CD4-positive, alpha-beta T cell treated with Interleukin-1 beta for 1 hour (primary cell): Measurements from ENCODE around the gene SOWAHA.

Experiments
- DNase-seq, 2 donors: peaks; one replicate each; pipeline ENCODE4 v3.0.0-alpha.2; 2020 to 2022

SOWAHA gene

GRCh38 chr5:132810605-132811004 lies 2.5 kb upstream of the SOWAHA start:
- DNase-seq, result no peak

DNA sequence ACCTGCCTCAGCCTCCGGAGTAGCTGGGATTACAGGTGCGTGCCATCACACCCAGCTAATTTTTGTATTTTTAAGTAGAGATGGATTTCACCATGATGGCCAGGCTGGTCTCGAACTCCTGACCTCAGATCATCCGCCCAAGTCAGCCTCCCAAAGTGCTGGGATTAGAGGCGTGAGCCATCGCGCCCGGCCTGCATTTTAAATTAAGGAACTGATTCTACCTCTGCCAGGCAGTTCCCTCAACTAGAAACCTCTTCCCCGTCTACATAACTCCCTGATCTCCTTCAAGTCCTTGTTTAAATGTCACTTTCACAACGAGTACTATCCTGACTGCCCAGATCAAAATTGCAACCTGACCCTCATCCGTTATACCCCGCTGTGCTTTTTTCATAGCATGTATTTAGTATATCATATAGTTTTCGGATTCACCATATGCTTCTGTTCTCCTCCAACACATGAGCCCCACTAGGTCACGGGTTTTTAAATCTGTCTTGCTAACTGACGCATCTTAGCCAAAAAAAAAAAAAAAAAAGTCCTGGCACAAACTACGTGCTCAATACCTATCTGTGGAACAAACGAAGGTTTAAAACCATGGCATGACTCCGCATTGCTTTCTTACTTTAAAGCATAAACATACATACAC lies 858 bp upstream of the SOWAHA start:
- no peak for DNase-seq

DNA sequence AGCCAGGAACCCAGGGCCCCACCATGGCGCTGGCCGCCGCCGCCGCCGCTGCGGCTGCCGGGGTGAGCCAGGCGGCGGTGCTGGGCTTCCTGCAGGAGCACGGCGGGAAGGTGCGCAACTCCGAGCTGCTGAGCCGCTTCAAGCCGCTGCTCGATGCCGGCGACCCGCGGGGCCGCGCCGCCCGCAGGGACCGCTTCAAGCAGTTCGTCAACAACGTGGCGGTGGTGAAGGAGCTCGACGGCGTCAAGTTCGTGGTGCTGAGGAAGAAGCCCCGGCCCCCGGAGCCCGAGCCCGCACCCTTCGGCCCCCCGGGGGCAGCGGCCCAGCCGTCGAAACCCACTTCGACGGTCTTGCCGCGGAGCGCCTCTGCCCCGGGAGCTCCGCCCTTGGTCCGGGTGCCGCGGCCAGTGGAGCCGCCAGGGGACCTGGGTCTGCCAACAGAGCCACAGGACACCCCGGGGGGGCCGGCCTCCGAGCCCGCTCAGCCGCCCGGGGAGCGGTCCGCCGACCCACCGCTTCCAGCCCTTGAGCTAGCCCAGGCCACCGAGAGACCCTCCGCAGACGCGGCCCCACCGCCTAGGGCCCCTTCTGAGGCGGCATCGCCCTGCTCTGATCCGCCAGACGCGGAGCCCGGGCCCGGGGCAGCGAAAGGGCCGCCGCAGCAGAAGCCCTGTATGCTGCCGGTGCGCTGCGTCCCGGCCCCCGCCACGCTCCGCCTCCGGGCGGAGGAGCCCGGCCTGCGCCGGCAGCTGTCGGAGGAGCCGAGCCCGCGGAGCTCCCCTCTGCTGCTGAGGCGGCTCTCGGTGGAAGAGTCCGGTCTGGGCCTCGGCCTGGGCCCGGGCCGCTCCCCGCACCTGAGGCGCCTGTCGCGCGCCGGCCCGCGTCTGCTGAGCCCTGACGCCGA lies 749 bp downstream of the SOWAHA start:
- peak in 1 of 2 donors; percentile 31 for DNase-seq

DNA sequence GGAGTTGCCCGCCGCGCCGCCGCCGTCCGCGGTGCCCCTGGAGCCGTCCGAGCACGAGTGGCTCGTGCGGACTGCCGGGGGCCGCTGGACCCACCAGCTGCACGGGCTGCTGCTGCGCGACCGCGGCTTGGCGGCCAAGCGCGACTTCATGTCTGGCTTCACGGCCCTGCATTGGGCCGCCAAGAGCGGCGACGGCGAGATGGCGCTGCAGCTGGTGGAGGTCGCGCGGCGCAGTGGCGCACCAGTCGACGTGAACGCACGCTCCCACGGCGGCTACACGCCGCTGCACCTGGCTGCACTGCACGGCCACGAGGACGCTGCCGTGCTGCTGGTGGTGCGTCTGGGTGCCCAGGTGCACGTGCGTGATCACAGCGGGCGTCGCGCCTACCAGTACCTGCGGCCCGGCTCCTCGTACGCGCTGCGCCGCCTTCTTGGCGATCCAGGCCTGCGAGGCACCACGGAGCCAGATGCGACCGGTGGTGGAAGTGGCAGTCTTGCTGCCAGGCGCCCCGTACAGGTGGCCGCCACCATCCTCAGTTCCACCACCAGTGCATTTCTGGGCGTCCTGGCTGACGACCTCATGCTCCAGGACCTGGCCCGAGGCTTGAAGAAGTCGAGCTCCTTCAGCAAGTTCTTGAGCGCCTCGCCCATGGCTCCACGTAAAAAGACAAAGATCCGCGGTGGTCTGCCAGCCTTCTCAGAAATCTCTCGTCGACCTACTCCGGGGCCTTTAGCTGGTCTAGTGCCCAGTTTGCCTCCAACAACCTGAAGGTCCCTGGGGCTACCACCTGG lies 1.6 kb downstream of the SOWAHA start:
- DNase-seq, result no peak

GRCh38 chr5:132815454-132815853 lies 2.4 kb downstream of the SOWAHA start:
- no peak for DNase-seq

DNA sequence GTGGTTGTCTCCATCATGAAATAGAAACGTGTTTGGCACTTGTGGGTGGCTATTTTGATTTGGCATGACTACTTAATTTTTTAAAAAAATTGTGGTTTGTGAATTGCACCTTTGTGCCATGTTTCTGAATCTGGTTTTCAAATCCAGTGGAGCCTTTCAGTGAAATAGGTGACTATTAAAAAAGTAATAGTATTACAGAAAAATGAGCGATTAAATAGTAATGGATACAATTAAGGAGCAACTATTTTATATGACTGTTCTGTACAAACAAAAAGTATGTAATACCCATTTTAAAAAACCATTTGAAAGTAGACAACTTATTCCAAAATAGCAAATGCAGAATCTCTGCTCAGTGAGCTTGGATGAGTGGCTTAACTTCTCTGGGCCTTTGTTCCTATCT lies 3.0 kb downstream of the SOWAHA start:
- DNase-seq, result no peak

GRCh38 chr5:132816554-132816953 lies 3.5 kb downstream of the SOWAHA start:
- no peak for DNase-seq

- no peak for DNase-seq
Measured at GRCh38 chr5:132817011-132817410, 3.9 kb downstream of the SOWAHA start.

DNA sequence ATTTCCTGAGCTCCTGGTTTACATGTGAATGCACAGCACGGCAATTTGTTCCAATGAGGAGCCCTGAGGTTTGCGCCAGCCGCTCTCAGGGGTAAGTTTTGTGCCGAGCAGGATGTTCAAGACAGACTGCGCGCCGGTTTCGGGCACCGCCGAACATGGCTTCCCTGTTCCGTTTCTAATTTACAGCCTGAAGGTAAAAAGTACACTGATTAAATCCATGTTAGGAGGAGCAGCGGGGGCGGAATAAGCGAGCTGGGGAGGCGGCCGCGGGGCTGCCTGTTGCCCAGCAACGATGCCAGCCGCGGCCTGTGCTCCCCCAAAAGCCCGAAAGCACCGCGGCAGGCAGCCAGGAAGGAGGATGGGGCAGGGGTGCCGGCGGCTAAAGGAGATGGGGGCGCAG lies 6.4 kb downstream of the SOWAHA start:
- no peak for DNase-seq

GRCh38 chr5:132820162-132820754 lies 7.2 kb downstream of the SOWAHA start:
- peak; percentile 85 to 88 for DNase-seq

DNA sequence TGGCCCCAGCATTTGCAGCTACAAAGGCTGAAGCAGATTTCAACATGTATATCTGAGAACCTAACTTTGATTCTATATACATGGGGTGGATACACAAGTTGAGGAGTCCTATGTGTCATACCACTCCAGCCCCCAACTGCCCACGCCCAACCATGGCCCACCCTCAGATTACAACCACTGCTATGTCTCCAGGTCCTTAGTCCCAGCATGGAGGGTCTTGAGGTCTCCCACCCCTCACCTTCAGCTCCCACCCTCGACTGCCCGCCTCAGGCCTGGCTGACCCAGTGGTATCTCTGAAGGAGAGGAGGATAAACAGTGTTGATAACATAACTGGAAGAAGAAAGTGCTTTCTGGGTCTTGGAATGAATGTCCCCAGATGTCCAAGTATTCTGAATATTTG lies 8.2 kb downstream of the SOWAHA start:
- no peak for DNase-seq

GRCh38 chr5:132821791-132822190 lies 8.7 kb downstream of the SOWAHA start:
- no peak for DNase-seq

DNA sequence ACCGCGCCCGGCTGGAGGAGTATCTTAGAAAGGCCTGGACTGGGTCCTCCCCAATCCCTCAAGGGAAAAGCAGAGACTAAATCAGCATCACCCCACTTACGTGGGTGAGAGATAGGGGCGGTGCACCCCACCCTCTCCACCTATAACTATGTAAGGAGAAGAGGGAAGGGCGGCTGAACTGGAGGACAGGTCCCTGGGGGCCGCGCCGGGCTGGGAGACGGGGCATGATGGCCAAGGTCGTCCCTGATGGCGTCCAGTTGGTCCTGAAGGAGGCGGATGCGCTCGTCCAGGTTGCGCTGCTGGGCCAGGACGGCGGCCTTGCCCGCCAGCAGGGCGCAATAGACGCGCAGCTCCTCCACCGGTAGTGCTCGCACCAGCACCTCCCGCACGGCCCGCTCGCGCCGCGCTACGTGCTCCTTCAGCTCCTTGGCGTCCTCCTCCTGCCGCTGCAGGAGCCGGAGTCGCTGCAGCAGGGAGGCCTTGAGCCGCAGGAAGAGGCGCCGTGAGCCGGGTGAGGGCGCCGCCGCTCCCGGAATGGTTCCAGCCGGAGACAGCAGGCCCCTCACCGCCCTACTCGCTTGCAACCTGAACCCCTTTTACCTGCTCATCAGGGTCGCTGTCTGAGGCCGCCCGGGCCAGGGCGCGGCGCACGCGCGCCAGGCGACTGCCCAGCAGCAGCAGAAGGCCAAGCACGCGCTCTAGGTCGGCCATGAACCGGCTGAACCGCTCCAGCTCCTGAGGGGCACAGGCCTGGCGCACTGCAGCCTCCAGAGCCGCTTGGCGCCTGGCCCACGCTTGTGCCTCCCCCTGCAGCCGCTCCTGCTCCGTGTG lies 9.8 kb downstream of the SOWAHA start:
- no peak for DNase-seq

- no peak for DNase-seq
Measured at GRCh38 chr5:132823481-132824050, 10.5 kb downstream of the SOWAHA start.

DNA sequence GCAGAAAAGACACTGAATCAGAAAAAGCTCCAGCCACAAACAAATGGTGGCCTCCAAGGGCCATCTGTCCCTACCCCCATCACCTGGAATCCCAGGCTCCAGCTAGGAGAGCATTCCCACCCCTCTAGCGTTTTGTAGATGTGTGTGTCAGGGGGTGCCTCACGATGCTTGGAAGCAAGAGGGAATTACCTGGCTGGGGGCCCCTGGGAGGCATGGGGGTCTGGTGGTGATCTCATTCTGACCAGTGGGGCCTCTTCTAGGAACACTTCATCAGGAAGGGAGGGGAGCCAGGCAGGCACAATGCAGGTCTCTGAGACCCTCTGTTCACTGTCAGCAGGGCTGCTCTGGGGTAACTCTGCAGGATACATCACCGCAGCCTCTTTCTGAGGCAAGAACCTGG lies 11.3 kb downstream of the SOWAHA start:
- no peak for DNase-seq

DNA sequence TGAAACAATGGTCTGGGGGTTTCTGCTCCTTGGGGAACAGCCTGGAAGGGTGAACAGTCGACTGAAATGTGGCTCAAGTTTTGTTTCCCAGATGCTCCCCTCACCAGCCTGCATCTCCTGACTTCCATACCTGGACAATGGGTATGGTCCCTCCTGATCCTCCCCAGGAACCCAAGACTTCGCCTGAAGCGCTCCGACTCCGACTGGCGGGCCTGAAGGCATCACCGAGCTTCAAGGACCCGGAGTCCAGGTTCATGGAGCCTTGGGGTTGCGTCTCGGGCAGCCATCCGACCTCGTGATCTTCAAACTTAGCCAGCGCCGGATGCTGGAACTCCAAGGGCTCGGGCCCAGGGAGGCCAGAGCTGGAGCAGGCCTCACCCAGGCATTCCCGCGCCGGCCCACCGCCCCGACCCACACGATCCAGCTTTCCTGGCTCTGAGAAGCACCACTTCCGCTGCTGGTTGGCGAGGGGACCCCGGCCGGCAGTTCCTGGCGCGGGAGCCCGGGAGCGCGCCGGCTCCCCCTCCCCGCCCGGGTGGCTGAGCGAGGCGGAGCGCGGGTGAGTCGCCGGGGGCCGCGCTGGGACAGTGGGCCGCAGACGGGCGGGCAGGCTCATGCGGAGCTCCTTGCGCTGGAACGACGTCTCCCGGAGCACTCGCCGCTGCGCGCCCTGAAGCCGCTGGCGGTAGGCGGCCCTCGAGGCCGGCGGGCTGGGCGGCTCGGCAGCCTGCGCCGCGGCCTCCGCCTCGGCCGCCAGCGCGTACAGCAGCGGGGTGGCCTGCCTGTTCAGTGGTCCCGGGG lies 12.1 kb downstream of the SOWAHA start:
- DNase-seq, result no peak

GRCh38 chr5:132825834-132826391 lies 12.8 kb downstream of the SOWAHA start:
- DNase-seq, result peak in 1 of 2 donors; percentile 20

GRCh38 chr5:132826424-132827082 lies 13.5 kb downstream of the SOWAHA start:
- no peak for DNase-seq

DNA sequence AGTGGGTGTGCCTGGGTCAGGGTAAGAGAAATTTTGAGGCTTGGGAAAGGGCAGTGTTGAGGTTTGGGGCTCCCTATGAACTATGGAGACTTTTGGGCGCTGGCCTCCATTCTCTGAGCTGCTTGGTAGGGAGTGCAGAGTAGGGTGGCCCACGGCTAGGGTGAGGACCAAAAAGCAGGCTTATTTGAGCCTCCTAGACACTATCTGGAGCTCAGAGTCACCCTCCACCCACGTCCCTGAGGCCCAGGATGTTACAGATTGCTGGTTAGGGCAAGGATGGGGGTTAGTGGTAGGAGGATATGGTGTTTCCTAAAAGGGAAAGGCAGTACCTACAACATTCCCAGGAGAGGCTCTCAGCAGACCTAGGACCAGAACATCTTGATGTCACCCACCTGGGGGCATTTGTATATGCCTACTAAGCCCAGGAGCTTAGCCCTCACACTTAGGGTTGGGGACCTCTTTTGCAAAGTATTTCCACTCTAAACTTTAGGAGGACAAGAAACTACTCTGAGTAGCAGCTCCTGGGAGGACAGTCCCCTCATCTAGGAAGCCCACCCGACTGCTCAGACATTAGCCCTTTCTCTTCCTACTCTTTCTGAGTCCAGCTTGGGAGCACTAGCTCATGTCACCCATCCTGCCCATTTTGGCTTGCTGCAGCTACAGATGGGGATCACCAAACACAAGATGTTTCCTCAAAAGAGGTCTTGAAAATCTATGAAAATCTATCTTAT lies 15.0 kb downstream of the SOWAHA start:
- no peak for DNase-seq
